GM18519 (cell line): ENCODE data around the gene BUD23.
"Not testable (repeated sequence)": the region's sequence is repeated elsewhere in the genome, so short reads cannot be mapped to it uniquely, and the experiment has no call there.

Source experiments
- ATAC-seq: cut with Tn5 transposase; IDR thresholded peaks from one replicate; pipeline ENCODE4 v1.9.1; 2021; ENCODE audit warnings: mild to moderate bottlenecking, moderate library complexity; ENCODE audit not compliant: unreplicated experiment, low FRiP score

The BUD23 gene, protein sequence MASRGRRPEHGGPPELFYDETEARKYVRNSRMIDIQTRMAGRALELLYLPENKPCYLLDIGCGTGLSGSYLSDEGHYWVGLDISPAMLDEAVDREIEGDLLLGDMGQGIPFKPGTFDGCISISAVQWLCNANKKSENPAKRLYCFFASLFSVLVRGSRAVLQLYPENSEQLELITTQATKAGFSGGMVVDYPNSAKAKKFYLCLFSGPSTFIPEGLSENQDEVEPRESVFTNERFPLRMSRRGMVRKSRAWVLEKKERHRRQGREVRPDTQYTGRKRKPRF

GRCh38 chr7:73683056-73683787 lies at the start of gene BUD23, which contains the start of gene DNAJC30:
Gene BUD23, plus strand, starts transcription at chr7:73683597. Its CDS starts 29 bp downstream, at chr7:73683626.
Gene DNAJC30, minus strand, starts transcription at chr7:73683453. Its CDS starts 30 bp downstream, at chr7:73683423.
- ATAC-seq = peak; percentile 76

DNA sequence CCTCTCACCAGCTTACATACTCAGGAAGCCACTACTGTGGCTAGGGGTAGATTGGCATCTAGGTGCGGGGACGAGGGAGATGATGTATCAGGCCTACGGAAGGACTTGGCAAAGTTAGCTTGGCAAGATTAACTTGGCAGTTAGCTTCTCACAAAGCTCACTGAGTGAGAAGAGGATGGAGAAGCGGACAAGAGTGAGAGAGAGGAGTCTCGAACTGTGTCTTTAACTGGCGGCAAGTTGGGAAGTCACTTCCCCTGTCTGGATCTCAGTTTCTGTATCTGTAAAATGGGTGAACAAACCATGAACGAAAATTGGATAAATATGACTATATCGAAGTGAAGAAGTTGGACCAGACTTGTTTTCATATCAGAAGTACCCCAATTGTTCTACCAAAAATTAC lies 49.6 kb upstream of the BUD23 start:
- no peak for ATAC-seq

- ATAC-seq = no peak
These were observed 47.8 kb upstream of the BUD23 start for GRCh38 chr7:73635428-73636200.

- no peak for ATAC-seq
These were observed 44.5 kb upstream of the BUD23 start for GRCh38 chr7:73638911-73639310.

DNA sequence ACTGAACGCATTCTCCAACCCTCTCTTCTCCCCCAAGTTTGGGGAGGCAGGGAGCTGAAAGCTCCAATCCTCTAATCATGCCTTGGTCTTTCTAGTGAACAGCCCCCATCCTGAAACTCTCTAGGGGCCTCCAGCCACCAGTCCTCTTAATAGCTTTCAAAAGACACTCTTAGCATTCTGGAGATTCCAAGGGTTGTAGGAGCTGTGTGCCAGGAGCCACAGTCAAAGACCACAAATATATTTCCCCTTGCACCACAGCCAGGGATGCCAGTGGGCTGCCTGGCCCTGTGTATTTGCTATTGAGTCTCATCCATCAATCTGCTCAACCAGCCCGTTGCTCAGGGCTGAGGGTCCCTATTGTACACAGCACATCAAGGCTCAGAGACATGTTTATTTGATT lies 40.6 kb upstream of the BUD23 start:
- ATAC-seq = no peak

- no peak for ATAC-seq
These were observed 38.6 kb upstream of the BUD23 start for GRCh38 chr7:73644688-73645286.

- ATAC-seq = no peak
These were observed 37.7 kb upstream of the BUD23 start for GRCh38 chr7:73645643-73646174.

DNA sequence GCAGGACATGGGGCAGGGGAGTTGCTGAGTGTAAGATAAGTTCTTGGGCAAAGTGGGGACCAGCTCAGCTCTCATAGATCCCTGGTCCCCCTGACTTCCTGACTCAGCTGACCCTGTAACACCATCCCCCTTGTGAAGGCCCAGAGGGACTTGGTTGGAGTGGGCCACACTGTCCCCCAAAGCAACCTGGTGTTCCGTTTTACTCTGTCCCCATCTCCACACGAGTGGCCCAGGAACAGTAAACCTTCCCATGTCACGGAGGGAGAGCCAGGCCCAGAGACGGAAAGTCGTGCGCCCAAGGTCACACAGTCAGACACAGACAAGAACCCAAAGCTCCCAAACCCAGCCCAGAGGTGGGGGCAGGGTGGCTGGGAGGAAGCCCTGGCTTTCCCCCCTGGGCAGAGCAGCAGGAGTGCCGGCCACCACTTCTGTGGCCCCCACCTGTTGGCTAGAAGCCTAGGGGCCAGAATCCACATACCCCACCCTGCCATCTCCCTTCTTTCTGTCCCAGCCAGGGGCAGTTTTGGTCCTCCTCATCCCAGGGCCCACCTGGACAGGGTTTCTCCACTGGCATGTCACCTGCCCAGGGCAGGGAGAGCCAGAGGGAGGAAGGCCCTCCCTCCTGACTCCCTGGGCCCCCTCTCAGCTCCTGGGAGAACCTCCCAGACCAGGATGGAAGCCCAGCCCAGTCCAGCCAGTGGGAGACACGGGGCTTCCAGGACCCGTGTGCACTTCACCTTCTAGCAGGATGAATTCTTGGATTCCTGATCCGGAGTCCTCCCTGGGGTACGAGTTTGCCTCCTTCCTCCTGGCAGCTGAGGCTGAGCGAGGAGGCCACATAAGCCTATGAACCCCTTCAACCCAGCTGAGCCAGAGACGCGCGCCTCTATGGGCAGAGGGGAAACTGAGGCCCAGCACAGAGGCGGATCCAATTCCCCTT lies 36.3 kb upstream of the BUD23 start:
- no peak for ATAC-seq

GRCh38 chr7:73647725-73648592 lies 35.4 kb upstream of the BUD23 start:
- no peak for ATAC-seq

- no peak for ATAC-seq
These were observed 34.6 kb upstream of the BUD23 start for GRCh38 chr7:73648593-73649332.

GRCh38 chr7:73649576-73649975 lies 33.8 kb upstream of the BUD23 start:
- ATAC-seq = no peak

GRCh38 chr7:73650524-73650923 lies 32.9 kb upstream of the BUD23 start:
- ATAC-seq = no peak

DNA sequence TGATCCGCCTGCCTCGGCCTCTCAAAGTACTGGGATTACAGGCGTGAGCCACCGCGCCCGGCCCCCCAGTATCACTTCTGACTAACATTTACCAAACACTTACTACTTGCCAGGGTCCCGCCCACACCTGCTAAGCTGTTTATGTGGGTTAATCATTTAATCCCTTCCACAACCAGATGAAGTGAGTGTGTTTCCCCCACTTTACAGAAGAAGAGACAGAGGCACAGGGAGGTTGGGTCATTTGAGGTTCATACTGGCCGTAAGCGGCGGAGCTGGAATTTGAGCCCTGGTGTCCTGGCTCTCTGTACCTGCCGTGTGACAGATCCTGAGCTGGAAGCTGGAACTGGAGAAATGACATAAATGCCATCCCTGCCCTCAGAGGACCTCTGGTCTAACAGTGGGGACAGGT lies 30.9 kb upstream of the BUD23 start:
- ATAC-seq = no peak

- ATAC-seq = not testable (repeated sequence)
These were observed 28.1 kb upstream of the BUD23 start for GRCh38 chr7:73655309-73655708.

- ATAC-seq = no peak
These were observed 23.4 kb upstream of the BUD23 start for GRCh38 chr7:73659983-73660382.

DNA sequence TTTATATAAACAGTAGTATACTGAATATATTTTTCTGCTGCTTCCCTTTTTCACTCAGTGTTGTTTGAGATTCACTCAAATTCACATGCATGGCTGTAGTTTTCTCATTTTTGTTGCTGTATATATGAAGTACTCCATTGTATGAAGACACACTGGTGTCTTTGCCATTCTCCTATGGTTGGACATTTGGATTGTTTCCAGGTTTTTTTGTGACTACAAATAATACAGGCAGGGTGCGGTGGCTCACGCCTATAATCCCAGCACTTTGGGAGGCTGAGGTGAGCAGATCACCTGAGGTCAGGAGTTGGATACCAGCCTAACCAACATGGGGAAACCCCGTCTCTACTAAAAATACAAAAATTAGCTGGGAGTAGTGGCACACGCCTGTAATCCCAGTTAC lies 22.8 kb upstream of the BUD23 start:
- ATAC-seq = not testable (repeated sequence)

DNA sequence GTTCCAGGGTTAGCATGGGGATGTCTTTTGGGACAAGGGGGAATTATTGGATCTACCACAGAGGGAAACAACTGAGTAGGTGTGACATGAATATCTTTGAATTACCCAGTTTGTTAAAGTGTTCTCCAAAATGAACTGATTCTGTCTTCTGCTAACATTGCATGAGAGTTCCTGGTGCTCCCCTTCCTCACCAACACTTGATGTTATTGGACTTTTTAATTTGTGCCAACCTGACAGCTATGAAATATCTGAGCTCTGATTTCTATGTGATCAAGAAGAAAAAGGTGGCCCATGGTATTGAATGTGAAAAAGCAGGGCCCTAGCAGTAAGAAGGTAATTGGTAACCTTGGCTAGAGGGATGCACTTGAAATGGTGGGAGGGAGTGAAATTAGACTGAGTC lies 20.4 kb upstream of the BUD23 start:
- ATAC-seq = no peak
